NT2/D1 (cell line): Measurements from ENCODE around the gene PHF2.

Source experiments
- YY1 ChIP-seq: IDR thresholded peaks from 2 replicates; pipeline ENCODE4 v1.6.1; 2011; ENCODE audit not compliant: insufficient read length, insufficient read depth
- ZNF274 ChIP-seq: IDR thresholded peaks from 2 replicates; pipeline ENCODE4 v1.6.1; 2011; ENCODE audit warnings: mild to moderate bottlenecking, low read depth, low read length

DNA sequence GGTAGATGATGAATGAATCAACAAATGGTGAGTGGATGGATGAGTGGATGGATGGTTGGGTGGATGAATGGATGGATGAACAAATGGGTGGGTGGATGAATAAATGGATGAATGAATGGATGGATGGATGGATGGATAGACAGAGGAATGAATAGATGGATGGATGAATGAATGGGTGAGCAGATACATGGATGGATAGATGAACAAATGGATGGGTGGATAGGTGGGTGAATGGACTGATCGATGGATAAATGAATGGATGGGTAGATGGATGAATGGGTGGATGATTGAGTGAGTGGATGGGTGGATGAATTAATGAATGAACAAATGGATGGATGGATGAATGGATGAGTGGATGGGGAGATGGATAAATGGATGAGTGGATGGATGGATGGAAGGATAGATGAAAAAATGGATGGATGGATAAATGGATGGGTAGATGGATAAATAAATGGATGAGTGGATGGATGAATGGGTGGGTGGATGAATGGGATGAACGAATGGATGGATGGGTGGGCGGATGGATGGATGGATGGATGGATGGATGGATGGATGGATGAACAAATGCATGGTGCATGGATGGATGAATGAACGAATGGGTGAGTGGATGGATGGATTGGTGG is 85.7 kb downstream of the PHF2 start:
- no peak for TF ChIP-seq YY1
- TF ChIP-seq ZNF274, result no peak
